Fibroblast of mammary gland (primary cell): Measurements from ENCODE around the gene CRNKL1.

ENCODE experiments used
- DNase-seq: peaks from one replicate; pipeline ENCODE4 v3.0.0-alpha.2; 2010; ENCODE audit warnings: low read depth
- H3K4me3 ChIP-seq: 2 replicates; pipeline ENCODE4 v1.5.1; 2011; ENCODE audit warnings: low read depth, mild to moderate bottlenecking, low read length, moderate library complexity; ENCODE audit not compliant: control insufficient read depth
- TF ChIP-seq, protein P1 (sequence below): conservative IDR thresholded peaks from 2 replicates; pipeline ENCODE4 v1.5.1; 2011; ENCODE audit warnings: low read depth, low read length, inconsistent platforms; ENCODE audit not compliant: control insufficient read depth, insufficient read depth

CRNKL1 gene

DNA sequence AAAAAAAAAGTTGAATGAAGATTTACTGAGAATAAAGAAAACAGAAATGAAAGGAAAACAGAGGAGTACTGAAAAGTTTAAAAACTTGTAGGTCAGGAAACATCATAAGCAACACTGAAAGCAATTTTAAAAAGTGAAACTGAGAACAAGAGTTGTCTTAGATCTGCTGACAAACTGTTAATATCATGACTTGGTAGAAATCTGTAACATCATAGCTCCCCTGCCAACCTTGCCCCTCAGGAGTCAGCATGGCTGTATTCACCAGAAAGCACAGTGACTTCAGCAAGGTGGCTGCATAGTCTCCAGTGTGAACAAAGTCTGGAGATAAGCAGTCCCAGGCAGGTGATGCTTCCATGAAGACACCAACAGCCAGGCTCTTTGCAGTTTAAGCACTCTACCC lies 29.8 kb downstream of the CRNKL1 start:
- DNase-seq: no peak
- TF ChIP-seq, protein P1, sequence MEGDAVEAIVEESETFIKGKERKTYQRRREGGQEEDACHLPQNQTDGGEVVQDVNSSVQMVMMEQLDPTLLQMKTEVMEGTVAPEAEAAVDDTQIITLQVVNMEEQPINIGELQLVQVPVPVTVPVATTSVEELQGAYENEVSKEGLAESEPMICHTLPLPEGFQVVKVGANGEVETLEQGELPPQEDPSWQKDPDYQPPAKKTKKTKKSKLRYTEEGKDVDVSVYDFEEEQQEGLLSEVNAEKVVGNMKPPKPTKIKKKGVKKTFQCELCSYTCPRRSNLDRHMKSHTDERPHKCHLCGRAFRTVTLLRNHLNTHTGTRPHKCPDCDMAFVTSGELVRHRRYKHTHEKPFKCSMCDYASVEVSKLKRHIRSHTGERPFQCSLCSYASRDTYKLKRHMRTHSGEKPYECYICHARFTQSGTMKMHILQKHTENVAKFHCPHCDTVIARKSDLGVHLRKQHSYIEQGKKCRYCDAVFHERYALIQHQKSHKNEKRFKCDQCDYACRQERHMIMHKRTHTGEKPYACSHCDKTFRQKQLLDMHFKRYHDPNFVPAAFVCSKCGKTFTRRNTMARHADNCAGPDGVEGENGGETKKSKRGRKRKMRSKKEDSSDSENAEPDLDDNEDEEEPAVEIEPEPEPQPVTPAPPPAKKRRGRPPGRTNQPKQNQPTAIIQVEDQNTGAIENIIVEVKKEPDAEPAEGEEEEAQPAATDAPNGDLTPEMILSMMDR: no peak
- no peak overlapping the region for H3K4me3 ChIP-seq

DNA sequence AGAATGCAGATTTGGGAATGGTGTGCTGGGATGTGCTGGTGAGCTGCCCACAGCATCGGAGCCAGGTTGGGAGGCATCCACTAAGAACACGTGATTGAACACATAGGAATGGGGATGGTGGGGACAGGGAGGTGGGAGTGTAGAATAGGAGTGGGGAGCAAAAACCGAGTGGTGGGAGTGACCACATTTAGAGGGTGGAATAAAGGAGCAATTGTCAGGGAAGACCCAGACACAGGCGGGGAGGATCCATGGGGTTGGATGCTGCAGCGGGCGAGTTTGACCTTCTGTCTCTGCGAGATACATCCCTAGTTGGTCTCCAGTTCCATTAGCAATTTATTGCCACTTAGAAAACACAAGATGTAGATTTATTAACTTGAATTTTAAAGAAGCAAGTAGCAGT lies 30.4 kb downstream of the CRNKL1 start:
- H3K4me3 ChIP-seq: no peak overlapping the region
- TF ChIP-seq, protein P1: no peak
- no peak for DNase-seq

DNA sequence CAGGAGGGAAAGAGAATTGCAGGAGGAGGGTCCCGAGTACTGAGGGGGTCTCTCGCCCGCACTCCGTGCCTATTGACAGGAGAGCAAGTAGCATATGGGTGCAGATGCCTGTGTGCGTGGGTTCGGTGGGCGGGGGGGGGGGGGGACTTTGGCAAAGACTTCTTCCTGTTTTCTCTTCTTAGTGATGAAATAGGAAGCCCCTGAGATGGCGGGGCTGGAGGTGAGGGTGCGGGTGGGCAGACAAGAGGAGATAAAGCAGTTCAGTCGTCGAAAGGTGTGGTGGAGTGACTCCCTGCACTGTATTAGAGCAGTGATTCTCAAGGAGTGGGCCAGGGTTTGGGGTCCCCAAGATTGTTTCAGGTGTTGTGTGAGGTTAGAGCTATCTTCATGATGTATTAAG lies 31.4 kb downstream of the CRNKL1 start:
- TF ChIP-seq, protein P1: no peak
- DNase-seq: no peak

DNA sequence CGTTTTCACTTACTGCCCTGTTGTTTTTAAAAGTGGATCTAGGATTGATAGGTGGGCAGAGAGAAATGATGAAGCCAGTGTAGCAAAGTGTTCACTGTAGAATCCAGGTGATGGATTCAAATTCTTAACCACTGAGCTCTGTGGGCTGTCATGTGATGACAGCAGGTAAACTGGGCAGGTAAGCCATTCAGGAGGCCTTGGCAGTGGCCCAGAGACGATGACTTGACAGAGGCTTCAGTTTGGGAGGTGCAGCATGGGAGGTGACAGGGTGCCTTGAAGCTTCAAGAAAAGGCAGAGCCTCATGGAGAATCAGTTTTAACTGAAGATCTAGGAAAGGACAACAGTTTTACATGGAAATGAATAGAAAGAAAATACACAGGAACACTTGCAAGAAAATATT lies 33.1 kb downstream of the CRNKL1 start:
- TF ChIP-seq, protein P1: no peak
- H3K4me3 ChIP-seq: no peak overlapping the region
- no peak for DNase-seq

More for the DNA sequence above, 31.4 kb downstream of the CRNKL1 start:
- no peak overlapping the region for H3K4me3 ChIP-seq

DNA sequence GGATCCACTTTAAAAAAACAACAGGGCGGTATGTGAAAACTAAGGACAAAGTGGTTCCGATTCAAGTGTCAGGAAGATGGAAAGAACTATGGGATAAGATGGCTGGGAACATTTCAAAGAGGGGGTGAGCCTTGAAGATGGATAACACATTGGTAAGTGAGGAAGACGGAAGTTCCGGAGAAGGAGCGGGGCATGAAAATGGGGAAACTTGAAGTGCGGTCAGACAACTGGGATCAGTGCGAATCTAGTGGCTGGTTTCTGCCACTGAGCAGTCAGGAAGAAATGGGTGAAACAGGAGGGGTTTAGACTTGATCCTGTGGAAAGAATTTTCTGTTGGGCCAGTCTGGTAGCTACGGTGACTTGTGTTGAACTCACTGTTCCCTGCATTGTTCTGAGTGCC lies 33.9 kb downstream of the CRNKL1 start:
- peak overlapping the region; percentile 80 for H3K4me3 ChIP-seq
- no peak for DNase-seq
- TF ChIP-seq, protein P1: no peak

DNA sequence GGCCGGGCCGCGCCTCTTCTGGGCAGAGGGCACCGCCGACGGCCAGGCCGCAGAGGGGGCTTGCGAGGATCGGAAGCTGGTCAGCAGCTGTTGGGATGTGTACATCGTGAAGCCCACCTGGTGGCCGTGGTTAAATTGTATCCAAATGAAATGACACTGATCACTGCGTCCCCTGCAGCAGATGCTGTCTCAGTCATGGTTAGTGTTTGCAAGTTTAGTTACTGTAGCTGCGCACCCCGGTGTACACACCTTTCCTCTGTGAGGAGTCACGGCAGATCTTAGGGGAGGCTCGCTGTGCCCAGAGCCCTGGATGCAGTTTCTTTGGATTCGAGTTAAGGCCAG lies 34.5 kb downstream of the CRNKL1 start:
- TF ChIP-seq, protein P1: no peak
- H3K4me3 ChIP-seq: peak overlapping the region; percentile 80
- no peak for DNase-seq
